NB4 (cell line): ENCODE measurements around the gene PCOLCE2.

Experiments used
- MYC ChIP-seq: IDR thresholded peaks from 2 replicates; pipeline ENCODE4 v1.6.1; 2011; ENCODE audit warnings: low read depth, low read length
- POLR2A ChIP-seq: IDR thresholded peaks from 2 replicates; pipeline ENCODE4 v1.6.1; 2011; ENCODE audit warnings: mild to moderate bottlenecking; ENCODE audit not compliant: insufficient read length; ENCODE audit errors: extremely low read depth
- TF ChIP-seq, protein P1 (sequence below): IDR thresholded peaks from one replicate; pipeline ENCODE4 v1.5.1; 2012; ENCODE audit warnings: low read depth, low read length
- TF ChIP-seq, protein P2 (sequence below): IDR thresholded peaks from 2 replicates; pipeline ENCODE4 v1.6.1; 2011; ENCODE audit warnings: low read depth, low read length

DNA sequence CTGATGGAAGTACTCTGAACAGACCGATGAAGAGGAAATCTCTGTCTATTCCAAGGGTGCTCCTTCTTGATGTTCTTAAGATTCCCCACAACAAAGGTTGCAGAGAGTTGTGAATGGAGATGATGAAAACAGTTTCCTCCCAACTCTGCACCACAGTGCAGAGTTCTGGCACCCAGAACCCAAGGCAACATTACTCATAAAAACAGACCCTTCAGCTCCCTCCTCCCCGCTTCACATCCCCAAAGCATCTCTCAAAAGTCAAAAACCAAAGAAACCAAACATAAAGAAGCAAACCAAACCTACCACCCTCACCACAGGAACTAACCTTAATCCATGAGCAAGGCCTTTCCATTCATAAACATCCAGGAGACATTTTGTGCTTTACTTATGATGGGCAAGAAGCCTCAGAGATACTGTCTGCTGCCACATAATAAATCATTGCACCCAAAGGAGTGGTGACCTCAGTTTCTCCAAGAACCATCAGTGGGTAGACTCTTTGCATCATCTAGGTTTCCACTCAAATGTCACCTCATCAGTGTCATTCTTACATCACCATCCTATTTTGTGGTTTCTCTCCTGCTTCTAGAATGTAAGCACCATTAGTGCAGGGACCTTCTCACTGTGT is 13.2 kb downstream of the PCOLCE2 start:
- TF ChIP-seq, protein P1, sequence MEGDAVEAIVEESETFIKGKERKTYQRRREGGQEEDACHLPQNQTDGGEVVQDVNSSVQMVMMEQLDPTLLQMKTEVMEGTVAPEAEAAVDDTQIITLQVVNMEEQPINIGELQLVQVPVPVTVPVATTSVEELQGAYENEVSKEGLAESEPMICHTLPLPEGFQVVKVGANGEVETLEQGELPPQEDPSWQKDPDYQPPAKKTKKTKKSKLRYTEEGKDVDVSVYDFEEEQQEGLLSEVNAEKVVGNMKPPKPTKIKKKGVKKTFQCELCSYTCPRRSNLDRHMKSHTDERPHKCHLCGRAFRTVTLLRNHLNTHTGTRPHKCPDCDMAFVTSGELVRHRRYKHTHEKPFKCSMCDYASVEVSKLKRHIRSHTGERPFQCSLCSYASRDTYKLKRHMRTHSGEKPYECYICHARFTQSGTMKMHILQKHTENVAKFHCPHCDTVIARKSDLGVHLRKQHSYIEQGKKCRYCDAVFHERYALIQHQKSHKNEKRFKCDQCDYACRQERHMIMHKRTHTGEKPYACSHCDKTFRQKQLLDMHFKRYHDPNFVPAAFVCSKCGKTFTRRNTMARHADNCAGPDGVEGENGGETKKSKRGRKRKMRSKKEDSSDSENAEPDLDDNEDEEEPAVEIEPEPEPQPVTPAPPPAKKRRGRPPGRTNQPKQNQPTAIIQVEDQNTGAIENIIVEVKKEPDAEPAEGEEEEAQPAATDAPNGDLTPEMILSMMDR, result no peak
- TF ChIP-seq, protein P2, sequence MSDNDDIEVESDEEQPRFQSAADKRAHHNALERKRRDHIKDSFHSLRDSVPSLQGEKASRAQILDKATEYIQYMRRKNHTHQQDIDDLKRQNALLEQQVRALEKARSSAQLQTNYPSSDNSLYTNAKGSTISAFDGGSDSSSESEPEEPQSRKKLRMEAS, result no peak
- TF ChIP-seq POLR2A (no peak), MYC (no peak)
